Astrocyte of the spinal cord (primary cell): ENCODE measurements around the gene NECTIN4.

ENCODE experiments used
- DNase-seq: peaks from one replicate; pipeline ENCODE4 v3.0.0; 2011; ENCODE audit warnings: low read depth, low spot score
- H3K4me3 ChIP-seq: 2 replicates; pipeline ENCODE4 v1.5.1; 2011; ENCODE audit warnings: low read depth, mild to moderate bottlenecking, low read length, moderate library complexity
- in situ Hi-C: cut with HindIII; loops from 2 replicates; pipeline ENCODE4 v1.10.0; 2017; ENCODE audit warnings: low sequenced_read_pairs
- TF ChIP-seq, protein P1 (sequence below): IDR thresholded peaks from 2 replicates; pipeline ENCODE4 v1.5.1; 2012; ENCODE audit warnings: low read depth, mild to moderate bottlenecking, low read length, inconsistent platforms

NECTIN4 gene

DNA sequence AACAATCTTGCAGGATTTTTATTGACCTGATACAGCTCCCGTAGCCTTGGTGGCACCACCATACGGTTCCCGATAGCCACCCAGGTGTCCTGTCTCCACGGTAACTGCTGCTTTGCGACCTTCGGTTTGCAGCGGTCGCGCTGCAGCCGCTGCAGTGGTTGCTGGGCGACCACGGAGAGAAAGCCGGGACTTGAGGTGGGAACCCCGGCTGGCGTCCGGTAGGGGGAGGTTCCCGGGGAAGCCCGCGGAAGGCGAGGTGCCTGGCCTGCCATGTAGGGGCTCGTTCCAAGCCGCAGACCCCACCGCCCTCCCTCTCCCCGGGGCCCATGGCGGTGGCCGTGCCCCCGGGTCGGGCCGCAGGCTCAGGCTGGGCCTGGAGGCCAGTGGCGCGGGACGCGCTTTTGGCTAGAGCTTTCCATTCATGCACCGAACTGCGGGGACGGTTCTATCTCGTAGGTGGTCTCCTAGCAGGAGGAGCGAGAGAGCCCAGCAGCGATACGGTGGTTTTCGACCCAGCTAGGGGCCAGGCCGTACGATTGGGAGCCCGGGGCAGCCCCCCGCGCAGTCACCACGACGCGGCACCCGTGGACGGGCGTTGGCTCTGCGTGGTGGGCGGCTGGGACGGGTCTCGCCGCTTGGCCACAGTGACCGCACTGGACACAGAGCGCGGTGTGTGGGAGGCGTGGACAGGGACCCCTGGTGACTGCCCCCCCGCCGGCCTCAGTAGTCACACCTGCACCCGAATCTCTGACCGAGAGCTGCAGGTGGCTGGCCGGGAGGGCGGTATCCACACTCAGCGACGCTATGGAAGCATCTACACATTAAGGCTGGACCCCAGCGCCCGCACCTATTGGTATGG is 9.1 kb upstream of the NECTIN4 start, which contains the start of gene KLHDC9:
Gene KLHDC9, plus strand, starts transcription at position 152 of the 859 bp plus-strand sequence. Its CDS starts 175 bp downstream, at position 327.
- in situ Hi-C loops = no loop called here
- DNase-seq = peak; percentile 84
- peak within 1 kb of the TSS; percentile 44 for H3K4me3 ChIP-seq
- TF ChIP-seq, protein P1, sequence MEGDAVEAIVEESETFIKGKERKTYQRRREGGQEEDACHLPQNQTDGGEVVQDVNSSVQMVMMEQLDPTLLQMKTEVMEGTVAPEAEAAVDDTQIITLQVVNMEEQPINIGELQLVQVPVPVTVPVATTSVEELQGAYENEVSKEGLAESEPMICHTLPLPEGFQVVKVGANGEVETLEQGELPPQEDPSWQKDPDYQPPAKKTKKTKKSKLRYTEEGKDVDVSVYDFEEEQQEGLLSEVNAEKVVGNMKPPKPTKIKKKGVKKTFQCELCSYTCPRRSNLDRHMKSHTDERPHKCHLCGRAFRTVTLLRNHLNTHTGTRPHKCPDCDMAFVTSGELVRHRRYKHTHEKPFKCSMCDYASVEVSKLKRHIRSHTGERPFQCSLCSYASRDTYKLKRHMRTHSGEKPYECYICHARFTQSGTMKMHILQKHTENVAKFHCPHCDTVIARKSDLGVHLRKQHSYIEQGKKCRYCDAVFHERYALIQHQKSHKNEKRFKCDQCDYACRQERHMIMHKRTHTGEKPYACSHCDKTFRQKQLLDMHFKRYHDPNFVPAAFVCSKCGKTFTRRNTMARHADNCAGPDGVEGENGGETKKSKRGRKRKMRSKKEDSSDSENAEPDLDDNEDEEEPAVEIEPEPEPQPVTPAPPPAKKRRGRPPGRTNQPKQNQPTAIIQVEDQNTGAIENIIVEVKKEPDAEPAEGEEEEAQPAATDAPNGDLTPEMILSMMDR = peak; percentile 37

DNA sequence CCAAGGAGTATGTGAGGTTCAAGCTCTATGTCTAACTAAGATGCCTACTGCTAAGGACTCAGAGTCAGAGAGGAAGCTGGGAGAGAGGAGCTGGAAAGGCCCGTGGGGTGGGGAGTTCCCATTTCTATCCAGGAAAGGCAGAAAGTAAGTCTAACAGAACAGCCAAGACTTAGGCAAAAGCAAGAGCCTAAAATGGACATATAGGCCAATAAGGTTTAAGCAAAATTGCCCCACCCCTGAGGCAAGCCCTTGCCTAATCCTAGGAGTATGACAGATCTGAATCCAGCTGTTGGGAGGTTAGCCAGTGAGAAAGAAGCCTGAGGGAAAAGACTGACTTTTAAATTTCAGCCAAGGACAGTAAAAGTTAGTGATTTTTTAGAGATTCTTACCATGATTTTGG is 7.2 kb upstream of the NECTIN4 start:
- DNase-seq = no peak
- TF ChIP-seq, protein P1 = no peak
- in situ Hi-C loops = no loop called here

DNA sequence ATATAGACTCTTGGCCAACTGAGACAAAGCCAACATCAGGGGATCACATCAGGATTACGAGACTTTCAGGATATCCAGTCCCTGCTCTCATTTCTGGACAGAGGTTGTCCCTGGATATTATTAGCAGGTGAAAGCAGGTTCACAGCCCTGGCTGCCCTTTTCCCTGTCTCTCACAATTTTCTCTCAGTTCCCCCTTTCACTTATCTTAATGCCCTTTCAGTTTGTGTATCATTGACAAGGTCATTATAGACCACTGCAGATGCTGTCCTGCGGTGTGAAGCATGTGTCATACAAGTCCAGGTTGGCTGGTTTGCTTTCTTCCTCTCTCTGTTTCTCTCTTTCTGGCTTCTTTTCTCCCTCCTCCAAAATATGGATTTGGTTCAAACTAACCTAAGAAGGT is 6.7 kb upstream of the NECTIN4 start:
- TF ChIP-seq, protein P1 = no peak
- in situ Hi-C loops = no loop called here
- no peak overlapping the region for H3K4me3 ChIP-seq
- no peak for DNase-seq

More for the DNA sequence above, 7.2 kb upstream of the NECTIN4 start:
- no peak overlapping the region for H3K4me3 ChIP-seq

DNA sequence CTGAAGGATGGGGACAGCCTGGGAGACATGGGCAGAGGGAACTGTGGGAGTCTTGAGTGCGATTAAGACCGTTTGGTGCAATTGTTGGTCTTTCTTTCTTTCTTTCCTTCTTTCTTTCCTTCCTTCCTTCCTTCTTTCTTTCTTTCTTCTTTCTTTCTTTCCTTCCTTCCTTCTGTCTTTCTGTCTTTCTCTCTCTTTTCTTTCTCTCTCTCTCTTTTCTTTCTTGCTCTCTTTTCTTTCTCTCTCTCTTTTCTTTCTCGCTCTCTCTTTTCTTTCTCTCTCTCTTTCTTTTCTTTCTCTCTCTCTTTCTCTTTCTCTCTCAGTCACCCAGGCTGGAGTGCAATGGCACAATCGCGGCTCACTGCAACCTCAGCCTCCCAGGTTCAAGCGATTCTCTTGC is 5.9 kb upstream of the NECTIN4 start:
- in situ Hi-C loops = no loop called here
- H3K4me3 ChIP-seq = no peak overlapping the region
- TF ChIP-seq, protein P1 = no peak
- no peak for DNase-seq

DNA sequence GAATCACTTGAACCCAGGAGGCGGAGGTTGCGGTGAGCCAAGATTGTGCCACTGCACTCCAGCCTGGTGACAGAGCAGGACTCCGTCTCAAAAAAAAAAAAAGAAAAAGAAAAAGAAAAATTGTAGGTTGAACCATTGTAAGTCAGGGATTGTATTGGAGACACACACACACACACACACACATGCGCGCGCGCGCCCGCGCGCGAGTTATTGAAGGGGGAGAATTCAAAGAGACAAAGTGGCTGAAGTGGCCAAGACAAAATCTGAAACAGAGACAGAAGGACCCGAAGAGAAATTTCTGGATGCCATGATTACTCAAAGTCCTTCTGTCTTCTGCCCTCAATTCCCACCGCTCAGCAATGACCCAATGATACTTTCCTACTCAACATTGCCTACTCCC is 5.1 kb upstream of the NECTIN4 start:
- DNase-seq = no peak
- in situ Hi-C loops = no loop called here
- no peak overlapping the region for H3K4me3 ChIP-seq
- TF ChIP-seq, protein P1 = no peak

DNA sequence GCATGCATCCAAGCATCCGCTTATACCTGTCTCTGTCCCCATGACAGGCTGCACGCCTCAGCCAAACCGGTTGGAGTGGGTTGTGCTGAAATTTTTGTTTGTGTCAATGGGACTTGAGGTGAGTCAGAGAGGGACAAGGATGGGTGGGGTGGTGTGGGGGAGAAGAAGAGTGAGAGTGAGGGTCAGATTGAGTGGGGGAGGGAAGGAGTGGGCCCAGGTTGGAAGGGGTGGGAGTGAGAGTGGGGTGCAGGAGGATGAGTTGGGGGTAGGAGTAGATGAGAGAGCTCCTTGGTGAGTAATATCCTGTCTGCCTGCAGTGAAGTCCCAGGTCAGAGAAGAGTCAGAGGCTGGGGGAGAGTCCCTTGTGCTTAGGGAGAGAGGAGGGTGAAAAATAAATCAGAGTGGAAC is 3.3 kb upstream of the NECTIN4 start:
- TF ChIP-seq, protein P1 = no peak
- no peak for DNase-seq
- no peak overlapping the region for H3K4me3 ChIP-seq
- in situ Hi-C loops = no loop called here
